GM18868 (cell line): ENCODE results near the gene MPC2.
A peak's percentile ranks its signal among the peaks of the same experiment; 100 is the strongest.
"Not testable (repeated sequence)": the region's sequence is repeated elsewhere in the genome, so short reads cannot be mapped to it uniquely, and the experiment has no call there.

ENCODE experiments used
- ATAC-seq: cut with Tn5 transposase; IDR thresholded peaks from one replicate; pipeline ENCODE4 v1.9.1; 2021; ENCODE audit warnings: mild to moderate bottlenecking, moderate library complexity; ENCODE audit not compliant: unreplicated experiment

MPC2 gene

GRCh38 chr1:167935216-167936067, 1.4 kb downstream of the MPC2 start:
- peak; percentile 2 for ATAC-seq

- no peak for ATAC-seq
These were observed 2.3 kb downstream of the MPC2 start for GRCh38 chr1:167934426-167935215.

DNA sequence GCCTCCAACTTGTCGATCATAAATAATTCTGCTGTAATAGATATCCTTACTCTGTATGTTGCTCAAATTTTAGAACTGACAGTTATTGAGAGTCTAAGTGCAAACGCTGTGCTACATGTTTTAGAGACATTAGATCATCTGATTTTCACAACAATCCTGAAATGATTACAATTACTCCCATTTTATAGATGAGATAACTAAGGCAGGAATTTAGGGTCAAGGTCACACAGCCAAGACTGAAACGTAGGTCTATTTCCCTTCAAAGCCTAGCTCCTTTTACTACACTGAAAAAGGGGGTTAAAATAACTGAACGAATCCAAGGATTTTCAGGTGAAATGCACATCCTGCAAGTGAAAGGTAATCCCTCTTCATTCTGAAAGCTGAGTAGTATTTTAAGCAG, 3.1 kb downstream of the MPC2 start:
- ATAC-seq = no peak

- ATAC-seq = no peak
These were observed 7.1 kb downstream of the MPC2 start for GRCh38 chr1:167929725-167930124.

DNA sequence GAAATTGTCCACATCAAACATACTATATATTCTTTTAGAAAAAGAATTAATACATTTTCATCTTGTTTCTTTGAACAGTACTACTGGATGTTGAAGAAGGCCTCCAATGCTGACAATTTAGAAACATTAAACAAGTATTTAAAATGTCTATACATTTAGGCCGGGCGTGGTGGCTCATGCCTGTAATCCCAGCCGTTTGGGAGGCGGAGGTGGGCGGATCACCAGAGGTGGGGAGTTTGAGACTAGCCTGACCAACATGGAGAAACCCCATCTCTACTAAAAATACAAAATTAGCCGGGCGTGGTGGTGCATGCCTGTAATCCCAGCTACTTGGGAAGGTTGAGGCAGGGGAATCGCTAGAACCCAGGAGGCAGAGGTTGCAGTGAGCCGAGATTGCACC, 8.0 kb downstream of the MPC2 start:
- not testable (repeated sequence) for ATAC-seq

DNA sequence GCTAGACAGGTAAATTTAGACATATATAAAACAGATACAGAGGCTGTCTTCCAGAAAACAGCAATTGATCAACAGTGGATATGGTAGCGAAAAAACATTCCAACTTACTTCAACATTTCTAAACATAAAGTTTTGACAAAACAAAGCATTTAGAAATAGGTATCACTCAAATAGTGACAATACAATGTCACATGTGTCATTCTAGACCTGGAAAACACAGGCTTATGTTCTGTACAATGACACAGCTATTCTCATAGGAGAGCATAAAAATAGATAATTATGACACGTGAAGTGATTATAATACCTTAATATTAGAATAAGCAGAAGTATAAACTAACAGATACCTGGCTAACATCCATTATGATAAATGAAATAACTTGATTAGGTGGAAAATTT, 8.4 kb downstream of the MPC2 start:
- no peak for ATAC-seq

GRCh38 chr1:167927046-167927754, 9.7 kb downstream of the MPC2 start:
- ATAC-seq = peak; percentile 59

- ATAC-seq = no peak
These were observed 10.3 kb downstream of the MPC2 start for GRCh38 chr1:167926486-167926997.

DNA sequence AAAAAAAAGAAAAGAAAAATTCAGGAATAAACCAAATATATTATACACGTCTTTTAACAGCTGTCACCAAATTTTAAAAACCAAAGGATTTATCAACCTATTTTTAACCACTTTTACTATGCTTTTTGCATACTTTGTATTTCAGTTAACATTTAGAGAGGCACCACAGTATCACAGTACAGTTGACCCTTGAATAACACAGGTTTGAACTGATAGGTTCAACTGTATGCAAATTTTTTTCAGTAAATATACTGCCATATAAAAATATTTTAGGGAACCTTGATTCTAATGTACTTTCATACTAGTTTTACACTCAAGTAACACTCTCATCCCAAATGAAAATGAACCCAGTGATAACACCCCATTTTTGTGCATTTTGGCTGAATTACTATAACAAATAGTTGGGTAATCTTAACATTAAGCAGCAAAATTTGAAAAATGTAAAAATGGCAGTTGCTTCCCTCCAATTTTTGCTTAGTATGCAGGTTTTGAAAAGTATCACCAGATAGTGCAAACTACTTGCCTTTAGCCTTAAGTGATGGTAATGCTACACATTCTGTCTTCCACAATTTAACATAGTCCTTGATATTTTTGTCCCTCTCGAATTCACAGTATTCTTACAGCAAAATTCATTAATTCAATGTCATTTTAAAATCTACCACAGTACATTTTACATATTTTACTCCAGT, 12.2 kb downstream of the MPC2 start:
- no peak for ATAC-seq

DNA sequence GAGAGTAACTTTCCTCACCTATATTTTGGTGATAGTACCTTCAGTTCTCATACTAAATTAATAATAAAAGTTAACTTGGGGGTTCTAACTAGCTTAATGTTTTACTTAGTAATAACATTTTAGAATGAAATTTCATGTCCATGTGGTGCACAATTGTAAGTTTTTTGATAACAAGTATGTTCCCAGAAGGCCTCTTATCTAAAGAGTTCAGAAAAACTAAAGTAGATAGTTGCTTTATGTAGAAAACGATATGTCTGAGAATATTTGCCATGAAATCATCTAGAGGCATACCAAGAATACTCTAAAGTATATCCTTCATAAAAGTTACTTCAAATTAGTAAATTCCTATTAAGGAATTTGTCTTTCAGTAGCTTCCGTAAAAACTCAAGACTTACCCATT, 12.8 kb downstream of the MPC2 start:
- no peak for ATAC-seq

DNA sequence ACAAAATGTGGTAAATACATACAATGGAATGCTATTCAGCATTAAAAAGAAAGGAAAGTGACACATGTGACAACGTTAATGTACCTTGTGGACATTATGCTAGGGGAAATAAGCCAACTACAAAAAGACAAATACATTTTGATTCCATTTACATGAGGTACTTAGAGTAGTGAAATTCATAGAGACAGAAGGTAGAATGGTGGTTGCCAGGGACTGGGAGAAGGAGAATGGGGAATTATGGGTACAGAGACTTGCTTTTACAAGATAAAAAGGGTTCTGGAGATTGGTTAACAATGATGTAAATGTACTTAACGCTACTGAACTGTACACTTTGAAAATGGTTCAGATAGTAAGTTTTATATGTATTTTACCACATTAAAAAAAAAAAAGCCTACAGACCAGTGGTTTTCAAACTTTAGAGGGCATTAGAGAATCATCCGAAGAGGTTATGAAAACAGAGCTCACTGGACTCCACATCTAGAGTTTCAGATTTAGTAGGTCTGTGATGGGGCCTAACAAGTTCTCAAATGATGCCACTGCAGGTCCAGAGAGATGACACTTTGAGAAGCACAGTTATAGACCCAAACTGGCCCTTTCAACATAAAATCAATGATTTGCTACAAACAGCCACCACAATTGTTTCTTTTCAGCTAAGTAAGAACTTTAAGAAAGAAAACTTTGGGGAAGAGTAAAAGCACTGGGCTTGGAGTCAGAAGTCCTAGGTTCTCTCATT, 13.4 kb downstream of the MPC2 start:
- no peak for ATAC-seq

DNA sequence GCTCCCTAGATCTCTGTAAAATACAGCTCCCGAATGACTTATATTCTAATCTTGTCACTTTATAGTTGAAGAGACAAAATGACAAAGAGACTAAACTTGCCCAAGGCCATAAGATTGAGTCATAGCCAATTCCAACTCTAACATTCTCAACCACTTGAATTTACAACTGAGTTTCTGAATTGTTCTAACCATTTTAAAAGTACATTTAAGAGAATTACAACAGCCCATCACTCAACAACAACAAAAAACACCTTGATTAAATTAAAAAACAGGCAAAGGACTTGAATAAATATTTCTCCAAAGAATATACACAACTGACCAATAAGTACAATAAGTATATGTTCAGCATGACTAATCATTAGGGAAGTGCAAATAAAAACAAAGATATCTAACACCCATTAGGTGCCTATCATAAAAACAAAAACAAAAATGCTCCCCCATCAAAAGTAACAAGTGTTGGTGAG, 14.2 kb downstream of the MPC2 start:
- ATAC-seq = no peak

GRCh38 chr1:167922023-167922422, 14.8 kb downstream of the MPC2 start:
- peak; percentile 70 for ATAC-seq

DNA sequence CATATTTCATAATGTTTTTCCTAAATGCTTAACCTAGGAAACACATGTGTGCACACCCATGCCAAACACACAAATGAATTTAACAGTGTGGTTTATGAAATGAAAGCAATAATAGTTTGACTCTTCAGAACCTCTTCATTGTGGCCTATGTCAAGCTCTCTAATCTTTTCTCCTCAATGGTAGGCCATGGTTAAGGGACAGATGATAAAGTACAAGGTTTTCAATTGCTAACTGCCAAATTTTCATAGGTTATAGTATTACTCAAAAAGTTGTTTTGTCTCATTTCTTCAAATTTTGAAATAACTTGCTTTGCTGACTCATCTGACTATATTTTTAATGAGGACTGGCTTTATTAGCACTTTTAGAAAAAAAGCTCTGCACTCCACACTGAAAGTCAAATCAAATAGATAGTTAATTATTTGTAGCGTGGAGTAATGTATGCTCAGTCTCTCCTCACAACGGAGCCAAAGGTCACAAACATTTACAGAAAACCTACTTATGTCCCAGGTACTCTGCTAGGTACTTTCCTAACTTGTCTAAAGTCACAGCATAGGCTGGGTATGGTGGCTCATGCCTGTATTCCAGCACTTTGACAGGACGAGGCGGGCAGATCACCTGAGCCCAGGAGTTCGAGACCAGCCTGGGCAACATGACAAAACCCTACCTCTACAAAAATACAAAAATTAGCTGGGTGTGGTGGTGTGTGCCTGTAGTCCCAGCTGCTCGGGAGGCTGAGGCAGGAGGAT, 19.9 kb downstream of the MPC2 start:
- ATAC-seq = no peak

GRCh38 chr1:167915569-167915968, 21.3 kb downstream of the MPC2 start:
- no peak for ATAC-seq

DNA sequence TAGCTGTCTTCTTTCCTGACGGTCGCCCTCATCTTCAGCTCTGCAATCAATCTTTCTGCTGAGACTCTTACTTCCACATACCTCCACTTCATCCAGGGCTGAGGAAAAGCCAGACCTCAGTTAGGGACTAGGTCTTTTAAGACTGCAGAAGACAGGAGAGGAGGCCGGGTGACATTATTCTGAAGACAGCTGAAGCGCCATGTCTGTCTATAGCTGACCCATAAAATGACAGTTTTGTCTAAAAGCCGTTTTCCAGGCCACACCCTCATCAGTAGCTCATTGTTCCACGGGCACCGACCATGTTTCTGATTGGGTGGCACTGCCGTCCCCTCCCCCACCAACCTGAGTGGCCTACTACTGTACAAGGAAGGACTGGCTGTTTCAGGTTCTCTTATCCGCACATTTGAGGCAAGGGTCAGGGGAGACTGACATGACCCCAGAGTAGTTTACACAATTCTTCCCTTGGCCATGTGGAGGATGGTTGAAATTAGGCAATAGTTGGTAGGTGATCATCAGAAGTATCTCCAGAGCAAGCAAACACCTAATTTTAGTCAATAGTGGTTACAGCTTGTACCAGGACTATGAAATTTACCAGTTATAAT, 22.9 kb downstream of the MPC2 start, which contains the start of gene ADCY10:
Gene ADCY10, minus strand, starts transcription at position 240 of the 602 bp plus-strand sequence. CDS start 8,994 bp downstream, outside the sequence.
- ATAC-seq = no peak

GRCh38 chr1:167912294-167912693, 24.6 kb downstream of the MPC2 start:
- no peak for ATAC-seq

DNA sequence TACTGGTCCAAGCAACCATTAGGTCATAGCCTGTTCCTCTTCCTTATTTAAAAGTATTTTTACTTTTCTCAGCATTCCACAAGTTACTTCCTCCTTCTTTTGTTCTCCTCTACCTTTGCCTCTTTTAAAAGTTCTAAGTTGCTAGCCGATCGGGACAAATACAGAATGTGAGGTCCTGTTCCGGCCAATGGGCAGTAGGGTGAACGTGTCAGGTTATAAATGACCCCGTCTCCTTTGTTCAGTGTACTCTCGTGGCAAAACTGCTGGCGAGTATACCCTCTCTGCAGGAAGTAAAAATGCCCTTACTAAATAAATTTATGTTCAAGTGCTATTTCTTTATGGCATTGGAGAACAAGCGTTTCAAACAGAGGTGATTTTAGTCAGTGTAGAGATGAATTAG, 25.5 kb downstream of the MPC2 start:
- no peak for ATAC-seq

- no peak for ATAC-seq
These were observed 26.3 kb downstream of the MPC2 start for GRCh38 chr1:167910530-167910929.
